ENCODE results near the gene UBN1. TPM values are rescaled to one million over a fixed set of nuclear protein-coding genes. Genes with fewer than 3 reads are reported as not detected.
A peak's percentile ranks its signal among the peaks of the same experiment; 100 is the strongest.

UBN1 gene
- total RNA-seq, 5 donors from 2014 or later (not counting 1 experiment from before 2014, with no cell fraction given), result 41.8 to 53.7 (median 48.2) TPM

GRCh38 chr16:4814542-4815173 lies 32.6 kb upstream of the UBN1 start:
- no peaks in the 10 kb centered on the region for H3K27me3 Mint-ChIP-seq
- ATAC-seq (replicated peaks in 1 of 4), result no peak
- 97% methylated on average over 15 of the region's 16 CpGs for WGBS (ENCODE audit: insufficient coverage)

GRCh38 chr16:4820652-4821051 lies 26.6 kb upstream of the UBN1 start:
- no peak overlapping the region for H3K27ac ChIP-seq (ENCODE audit: low read length)
- ATAC-seq (replicated peaks in 1 of 4) (no peak), DNase-seq (no peak)
- H3K27me3 ChIP-seq (replicated peaks in 1 of 2; ENCODE audit: control insufficient read depth in 2 of 2, extremely low read depth in 1 of 2, insufficient read depth in 2 of 2, low read length in 1 of 2), result no peaks in the 10 kb centered on the region
- H3K36me3 Mint-ChIP-seq, result peaks cover 45% of the 10 kb centered on the region
- H3K4me3 ChIP-seq (ENCODE audit: control insufficient read depth in 1 of 2, extremely low read depth in 1 of 2, low read length in 1 of 2), result no peak overlapping the region
- POLR2A ChIA-PET, result no interaction called here
- no peaks in the 10 kb centered on the region for H3K27me3 Mint-ChIP-seq
- H3K4me1 ChIP-seq (ENCODE audit: control insufficient read depth in 1 of 2, extremely low read depth in 1 of 2, insufficient read depth in 2 of 2, low read length in 2 of 2), result no peaks in the 10 kb centered on the region
- WGBS (ENCODE audit: insufficient coverage), result 93% methylated on average over 5 of the region's 6 CpGs
- H3K36me3 ChIP-seq (ENCODE audit: control insufficient read depth in 2 of 2, extremely low read depth in 1 of 2, insufficient read depth in 1 of 2, low read length in 1 of 2), result peaks cover 10 to 81% of the 10 kb centered on the region in 2 donors
- H3K9me3 Mint-ChIP-seq, result no peaks in the 10 kb centered on the region
- H3K9me3 ChIP-seq, result no peaks in the 10 kb centered on the region
- no peak overlapping the region for H3K4me3 Mint-ChIP-seq
- no peak overlapping the region for H3K27ac Mint-ChIP-seq
- H3K4me1 Mint-ChIP-seq, result no peaks in the 10 kb centered on the region
- CTCF ChIA-PET, result no interaction called here

More at GRCh38 chr16:4814542-4815173, 32.6 kb upstream of the UBN1 start:
- peaks cover 46% of the 10 kb centered on the region for H3K36me3 Mint-ChIP-seq
- Histone ChIP-seq H3K9me3 (no peaks in the 10 kb centered on the region), H3K36me3 (ENCODE audit: control insufficient read depth in 2 of 2, extremely low read depth in 1 of 2, insufficient read depth in 1 of 2, low read length in 1 of 2) (peaks cover 13 to 59% of the 10 kb centered on the region in 2 donors), H3K27ac (ENCODE audit: low read length) (no peak overlapping the region), H3K4me3 (ENCODE audit: control insufficient read depth in 1 of 2, extremely low read depth in 1 of 2, low read length in 1 of 2) (no peak overlapping the region), H3K27me3 (replicated peaks in 1 of 2; ENCODE audit: control insufficient read depth in 2 of 2, extremely low read depth in 1 of 2, insufficient read depth in 2 of 2, low read length in 1 of 2) (no peaks in the 10 kb centered on the region), H3K4me1 (ENCODE audit: control insufficient read depth in 1 of 2, extremely low read depth in 1 of 2, insufficient read depth in 2 of 2, low read length in 2 of 2) (no peaks in the 10 kb centered on the region)
- ChIA-PET POLR2A (interaction anchor here in 1 of 2 donors (0.7 kb wide), 1 partner anchor 13 kb away, joined by 3 read pairs; no protein-coding TSS in a partner anchor), CTCF (no interaction called here)
- DNase-seq, result no peak
- no peaks in the 10 kb centered on the region for H3K9me3 Mint-ChIP-seq
- H3K27ac Mint-ChIP-seq, result no peak overlapping the region
- no peaks in the 10 kb centered on the region for H3K4me1 Mint-ChIP-seq
- no peak overlapping the region for H3K4me3 Mint-ChIP-seq

- no peaks in the 10 kb centered on the region for H3K27me3 Mint-ChIP-seq
Measured at GRCh38 chr16:4825196-4825595, 22.1 kb upstream of the UBN1 start.

GRCh38 chr16:4826526-4826925 lies 20.8 kb upstream of the UBN1 start:
- ATAC-seq (replicated peaks in 1 of 4) (no peak), DNase-seq (no peak)
- H3K27me3 Mint-ChIP-seq, result no peaks in the 10 kb centered on the region
- Histone ChIP-seq H3K4me3 (ENCODE audit: control insufficient read depth in 1 of 2, extremely low read depth in 1 of 2, low read length in 1 of 2) (no peak overlapping the region), H3K4me1 (ENCODE audit: control insufficient read depth in 1 of 2, extremely low read depth in 1 of 2, insufficient read depth in 2 of 2, low read length in 2 of 2) (no peaks in the 10 kb centered on the region), H3K36me3 (ENCODE audit: control insufficient read depth in 2 of 2, extremely low read depth in 1 of 2, insufficient read depth in 1 of 2, low read length in 1 of 2) (peaks cover 14 to 85% of the 10 kb centered on the region in 2 donors), H3K27me3 (replicated peaks in 1 of 2; ENCODE audit: control insufficient read depth in 2 of 2, extremely low read depth in 1 of 2, insufficient read depth in 2 of 2, low read length in 1 of 2) (no peaks in the 10 kb centered on the region), H3K9me3 (no peaks in the 10 kb centered on the region), H3K27ac (ENCODE audit: low read length) (no peak overlapping the region)
- H3K4me1 Mint-ChIP-seq, result no peaks in the 10 kb centered on the region
- H3K36me3 Mint-ChIP-seq, result peaks cover 47% of the 10 kb centered on the region
- H3K4me3 Mint-ChIP-seq, result no peak overlapping the region
- POLR2A ChIA-PET, result no interaction called here
- 100% methylated on average over 3 of the region's 4 CpGs for WGBS (ENCODE audit: insufficient coverage)
- H3K27ac Mint-ChIP-seq, result no peak overlapping the region
- no peaks in the 10 kb centered on the region for H3K9me3 Mint-ChIP-seq
- CTCF ChIA-PET, result no interaction called here

More at GRCh38 chr16:4825196-4825595, 22.1 kb upstream of the UBN1 start:
- no peak overlapping the region for H3K4me3 Mint-ChIP-seq
- WGBS (ENCODE audit: insufficient coverage), result 100% methylated on average over 6 of the region's 8 CpGs
- H3K27ac Mint-ChIP-seq, result no peak overlapping the region
- no peaks in the 10 kb centered on the region for H3K27me3 ChIP-seq (replicated peaks in 1 of 2; ENCODE audit: control insufficient read depth in 2 of 2, extremely low read depth in 1 of 2, insufficient read depth in 2 of 2, low read length in 1 of 2)
- no peaks in the 10 kb centered on the region for H3K4me1 ChIP-seq (ENCODE audit: control insufficient read depth in 1 of 2, extremely low read depth in 1 of 2, insufficient read depth in 2 of 2, low read length in 2 of 2)
- ChIA-PET CTCF (interaction anchor here in 1 of 2 donors (0.6 kb wide), 1 partner anchor 84 kb away, joined by 4 read pairs; no protein-coding TSS in a partner anchor), POLR2A (no interaction called here)
- DNase-seq (no peak), ATAC-seq (replicated peaks in 1 of 4) (no peak)
- H3K27ac ChIP-seq (ENCODE audit: low read length), result no peak overlapping the region
- H3K36me3 ChIP-seq (ENCODE audit: control insufficient read depth in 2 of 2, extremely low read depth in 1 of 2, insufficient read depth in 1 of 2, low read length in 1 of 2), result peaks cover 10 to 85% of the 10 kb centered on the region in 2 donors
- H3K9me3 Mint-ChIP-seq, result no peaks in the 10 kb centered on the region
- H3K4me3 ChIP-seq (ENCODE audit: control insufficient read depth in 1 of 2, extremely low read depth in 1 of 2, low read length in 1 of 2), result no peak overlapping the region
- H3K9me3 ChIP-seq, result no peaks in the 10 kb centered on the region
- peaks cover 43% of the 10 kb centered on the region for H3K36me3 Mint-ChIP-seq
- H3K4me1 Mint-ChIP-seq, result no peaks in the 10 kb centered on the region

GRCh38 chr16:4826980-4827379 lies 20.3 kb upstream of the UBN1 start:
- ChIA-PET CTCF (no interaction called here), POLR2A (interaction anchor here in 1 of 2 donors (0.6 kb wide), 1 partner anchor 13 kb away, joined by 3 read pairs; no protein-coding TSS in a partner anchor)
- Histone ChIP-seq H3K27me3 (replicated peaks in 1 of 2; ENCODE audit: control insufficient read depth in 2 of 2, extremely low read depth in 1 of 2, insufficient read depth in 2 of 2, low read length in 1 of 2) (no peaks in the 10 kb centered on the region), H3K4me3 (ENCODE audit: control insufficient read depth in 1 of 2, extremely low read depth in 1 of 2, low read length in 1 of 2) (no peak overlapping the region), H3K4me1 (ENCODE audit: control insufficient read depth in 1 of 2, extremely low read depth in 1 of 2, insufficient read depth in 2 of 2, low read length in 2 of 2) (no peaks in the 10 kb centered on the region), H3K27ac (ENCODE audit: low read length) (no peak overlapping the region), H3K36me3 (ENCODE audit: control insufficient read depth in 2 of 2, extremely low read depth in 1 of 2, insufficient read depth in 1 of 2, low read length in 1 of 2) (peaks cover 14 to 85% of the 10 kb centered on the region in 2 donors), H3K9me3 (no peaks in the 10 kb centered on the region)
- ATAC-seq (replicated peaks in 1 of 4) (no peak), DNase-seq (no peak)
- H3K27me3 Mint-ChIP-seq, result no peaks in the 10 kb centered on the region
- peaks cover 47% of the 10 kb centered on the region for H3K36me3 Mint-ChIP-seq
- 97% methylated on average over 10 of the region's 10 CpGs for WGBS (ENCODE audit: insufficient coverage)
- no peak overlapping the region for H3K27ac Mint-ChIP-seq
- H3K4me1 Mint-ChIP-seq, result no peaks in the 10 kb centered on the region
- H3K9me3 Mint-ChIP-seq, result no peaks in the 10 kb centered on the region
- H3K4me3 Mint-ChIP-seq, result no peak overlapping the region

- Mint-ChIP-seq H3K27me3 (no peaks in the 10 kb centered on the region), H3K4me3 (no peak overlapping the region), H3K27ac (peak overlapping the region in 1 of 2 donors; percentile 4), H3K9me3 (no peaks in the 10 kb centered on the region), H3K4me1 (peaks cover 4 to 12% (median 12%) of the 10 kb centered on the region in 3 donors), H3K36me3 (peaks cover 48% of the 10 kb centered on the region)
- no peaks in the 10 kb centered on the region for H3K27me3 ChIP-seq (replicated peaks in 1 of 2; ENCODE audit: control insufficient read depth in 2 of 2, extremely low read depth in 1 of 2, insufficient read depth in 2 of 2, low read length in 1 of 2)
- H3K4me1 ChIP-seq (ENCODE audit: control insufficient read depth in 1 of 2, extremely low read depth in 1 of 2, insufficient read depth in 2 of 2, low read length in 2 of 2), result no peaks in the 10 kb centered on the region
- POLR2A ChIA-PET, result interaction anchor here in 1 of 2 donors (0.7 kb wide), 1 partner anchor 20 kb away, joined by 3 read pairs; no protein-coding TSS in a partner anchor
- H3K4me3 ChIP-seq (ENCODE audit: control insufficient read depth in 1 of 2, extremely low read depth in 1 of 2, low read length in 1 of 2), result no peak overlapping the region
- H3K9me3 ChIP-seq, result no peaks in the 10 kb centered on the region
- H3K27ac ChIP-seq (ENCODE audit: low read length), result no peak overlapping the region
- CTCF ChIA-PET, result interaction anchor here in 1 of 2 donors (0.9 kb wide), 1 partner anchor 125 kb away, joined by 4 read pairs; no protein-coding TSS in a partner anchor
- DNase-seq, result no peak
- H3K36me3 ChIP-seq (ENCODE audit: control insufficient read depth in 2 of 2, extremely low read depth in 1 of 2, insufficient read depth in 1 of 2, low read length in 1 of 2), result peaks cover 14 to 86% of the 10 kb centered on the region in 2 donors
- ATAC-seq (replicated peaks in 1 of 4), result no peak
- 98% methylated on average over 11 of the region's 11 CpGs for WGBS (ENCODE audit: insufficient coverage)
Measured at GRCh38 chr16:4828567-4829321, 18.5 kb upstream of the UBN1 start.
